Measurements from ENCODE around the gene SMIM5.

The SMIM5 gene

GRCh38 chr17:75604034-75604695 lies 29.1 kb upstream of the SMIM5 start:
- no peak for DNase-seq

GRCh38 chr17:75605790-75606189 lies 27.4 kb upstream of the SMIM5 start:
- no peak for DNase-seq

- DNase-seq: no peak
Observed at GRCh38 chr17:75607086-75607485, 26.1 kb upstream of the SMIM5 start.

- DNase-seq: no peak
Observed at GRCh38 chr17:75610103-75610984, 22.9 kb upstream of the SMIM5 start.

- DNase-seq: no peak
Observed at GRCh38 chr17:75611851-75612429, 21.3 kb upstream of the SMIM5 start.

- no peak for DNase-seq
Observed at GRCh38 chr17:75612906-75613626, 20.2 kb upstream of the SMIM5 start.

GRCh38 chr17:75614006-75614405 lies 19.2 kb upstream of the SMIM5 start:
- DNase-seq: no peak

GRCh38 chr17:75614556-75615270 lies 18.5 kb upstream of the SMIM5 start:
- DNase-seq: no peak

- DNase-seq: no peak
Observed at GRCh38 chr17:75615301-75615700, 17.9 kb upstream of the SMIM5 start.

GRCh38 chr17:75616521-75617122 lies 16.6 kb upstream of the SMIM5 start:
- DNase-seq: no peak

- no peak for DNase-seq
Observed at GRCh38 chr17:75617218-75617617, 16.0 kb upstream of the SMIM5 start.

GRCh38 chr17:75617675-75618074 lies 15.6 kb upstream of the SMIM5 start:
- DNase-seq: no peak

- DNase-seq: no peak
Observed at GRCh38 chr17:75619506-75620431, 13.5 kb upstream of the SMIM5 start.

- no peak for DNase-seq
Observed at GRCh38 chr17:75621489-75621888, 11.7 kb upstream of the SMIM5 start.

- DNase-seq: no peak
Observed at GRCh38 chr17:75622076-75622475, 11.2 kb upstream of the SMIM5 start.

- no peak for DNase-seq
Observed at GRCh38 chr17:75622771-75623273, 10.4 kb upstream of the SMIM5 start.

- DNase-seq: no peak
Observed at GRCh38 chr17:75623386-75623785, 9.8 kb upstream of the SMIM5 start.

GRCh38 chr17:75624021-75624420 lies 9.2 kb upstream of the SMIM5 start:
- DNase-seq: no peak

- DNase-seq: no peak
Observed at GRCh38 chr17:75624714-75625345, 8.4 kb upstream of the SMIM5 start.

GRCh38 chr17:75625813-75626486 lies 7.3 kb upstream of the SMIM5 start:
- no peak for DNase-seq

All from CD4-positive, alpha-beta T cell treated with Interleukin-4 for 1 hour (primary cell).